IMR-90 (cell line): Measurements from ENCODE around the gene EXOC6B. TPM values are rescaled to one million over a fixed set of nuclear protein-coding genes. Genes with fewer than 3 reads are reported as not detected.

Experiments
- ATAC-seq: fragments of 200-7000 bp; cut with Tn5 transposase; 2 replicates; pipeline ENCODE4 v1.9.1; 2020; ENCODE audit warnings: low read depth, mild to moderate bottlenecking, moderate library complexity
- BruUV-seq: library from RNA; stranded (reverse); fragments of 400-500 nt; replicated peaks from 2 replicates; lab custom pipeline; 2021; lab: Mats Ljungman, UMichigan
- CTCF ChIA-PET: fragments of 300-600 bp; formaldehyde crosslinking; extraction: SDS; loops from one replicate; lab custom pipeline; 2021; ENCODE audit warnings: antibody characterized with exemption; lab: Yijun Ruan, JAX
- POLR2A ChIA-PET: fragments of 300-600 bp; sonication (Branson Sonifier 250); formaldehyde crosslinking; loops from one replicate; lab custom pipeline; 2022; ENCODE audit warnings: antibody characterized with exemption; ENCODE audit not compliant: unreplicated experiment; lab: Charles Lee
- DNase-seq: peaks from one replicate; pipeline ENCODE4 v3.0.0; 2013
- H2AFZ ChIP-seq: replicated peaks from 2 replicates; pipeline ENCODE3; 2013; ENCODE audit warnings: low read length, mild to moderate bottlenecking; ENCODE audit not compliant: poor library complexity
- H2AK5ac ChIP-seq: 2 replicates; pipeline ENCODE4 v1.6.1; 2013; ENCODE audit warnings: low read depth, low read length, inconsistent platforms
- H2AK9ac ChIP-seq: replicated peaks from 2 replicates; pipeline ENCODE3; 2013; ENCODE audit warnings: mild to moderate bottlenecking, low read depth, low read length, moderate library complexity; ENCODE audit not compliant: poor library complexity
- H2BK120ac ChIP-seq: 2 replicates; pipeline ENCODE4 v1.6.1; 2013; ENCODE audit warnings: low read depth, low read length, inconsistent platforms
- H2BK15ac ChIP-seq: 3 replicates; pipeline ENCODE4 v1.6.1; 2013; ENCODE audit warnings: low read depth, low read length, inconsistent platforms
- H2BK20ac ChIP-seq: 2 replicates; pipeline ENCODE4 v1.6.1; 2013; ENCODE audit warnings: low read depth, mild to moderate bottlenecking, inconsistent platforms, low read length, moderate library complexity
- H2BK5ac ChIP-seq: 2 replicates; pipeline ENCODE4 v1.6.1; 2013; ENCODE audit warnings: mild to moderate bottlenecking, low read depth, low read length, inconsistent platforms; ENCODE audit not compliant: poor library complexity, severe bottlenecking
- H3K14ac ChIP-seq: replicated peaks from 2 replicates; pipeline ENCODE4 v1.6.1; 2013; ENCODE audit warnings: low read depth, low read length, inconsistent platforms
- H3K18ac ChIP-seq: 2 replicates; pipeline ENCODE4 v1.6.1; 2013; ENCODE audit warnings: low read depth, low read length, control low read depth
- H3K23ac ChIP-seq: 2 replicates; pipeline ENCODE4 v1.6.1; 2013; ENCODE audit warnings: low read depth, low read length, inconsistent platforms
- H3K27ac ChIP-seq: 2 replicates; pipeline ENCODE4 v1.5.1; 2013; ENCODE audit warnings: mild to moderate bottlenecking, control low read depth, low read length; ENCODE audit not compliant: insufficient read depth
- H3K27me3 ChIP-seq: 2 replicates; pipeline ENCODE4 v1.6.1; 2013; ENCODE audit warnings: low read length; ENCODE audit not compliant: control insufficient read depth, insufficient read depth
- H3K36me3 ChIP-seq: 2 replicates; pipeline ENCODE4 v1.6.1; 2013; ENCODE audit warnings: low read length, mixed read lengths; ENCODE audit not compliant: control insufficient read depth, insufficient read depth
- H3K4ac ChIP-seq: 2 replicates; pipeline ENCODE4 v1.6.1; 2013; ENCODE audit warnings: low read depth, low read length, inconsistent platforms
- H3K4me1 ChIP-seq: 2 replicates; pipeline ENCODE4 v1.6.1; 2013; ENCODE audit warnings: low read length, mixed read lengths; ENCODE audit not compliant: control insufficient read depth, insufficient read depth
- H3K4me2 ChIP-seq: 2 replicates; pipeline ENCODE4 v1.6.1; 2013; ENCODE audit warnings: low read depth, mild to moderate bottlenecking, control low read depth, low read length, moderate library complexity
- H3K4me3 ChIP-seq: 2 replicates; pipeline ENCODE4 v1.5.1; 2013; ENCODE audit warnings: low read depth, mild to moderate bottlenecking, control low read depth, low read length, moderate library complexity; ENCODE audit not compliant: insufficient read depth
- H3K56ac ChIP-seq: 2 replicates; pipeline ENCODE4 v1.6.1; 2013; ENCODE audit warnings: low read length, inconsistent platforms; ENCODE audit not compliant: insufficient read depth; ENCODE audit errors: extremely low read depth
- H3K79me1 ChIP-seq, 2 experiments: 2 replicates each; pipeline ENCODE4 v1.6.1; 2013; ENCODE audit warnings: low read length in 2 of 2, inconsistent platforms in 1 of 2, low read depth in 1 of 2
- H3K9ac ChIP-seq: 2 replicates; pipeline ENCODE4 v1.6.1; 2013; ENCODE audit warnings: low read depth, low read length, control low read depth
- H3K9me1 ChIP-seq: 2 replicates; pipeline ENCODE4 v1.6.1; 2013; ENCODE audit warnings: low read length, inconsistent platforms; ENCODE audit not compliant: insufficient read depth
- H3K9me3 ChIP-seq: 2 replicates; pipeline ENCODE4 v1.6.1; 2013; ENCODE audit warnings: low read length; ENCODE audit not compliant: control insufficient read depth, insufficient read depth
- H4K20me1 ChIP-seq: 2 replicates; pipeline ENCODE4 v1.6.1; 2013; ENCODE audit warnings: low read length, inconsistent platforms; ENCODE audit not compliant: insufficient read depth
- H4K5ac ChIP-seq: 2 replicates; pipeline ENCODE4 v1.6.1; 2013; ENCODE audit warnings: mild to moderate bottlenecking, low read depth, low read length, control low read depth
- H4K8ac ChIP-seq, 2 experiments: 2 replicates each; pipeline ENCODE4 v1.6.1; 2013; ENCODE audit warnings: low read depth in 2 of 2, low read length in 2 of 2, control low read depth in 1 of 2, inconsistent platforms in 1 of 2
- H4K91ac ChIP-seq: 2 replicates; pipeline ENCODE4 v1.6.1; 2013; ENCODE audit warnings: low read depth, low read length, inconsistent platforms; ENCODE audit not compliant: insufficient read depth
- CEBPB ChIP-seq: IDR thresholded peaks from 2 replicates; pipeline ENCODE4 v1.6.1; 2012; ENCODE audit warnings: low read depth, low read length, improper control_type of control experiment
- CHD1 ChIP-seq: IDR thresholded peaks from 2 replicates; pipeline ENCODE4 v1.6.1; 2012; ENCODE audit warnings: low read depth, low read length, improper control_type of control experiment
- MXI1 ChIP-seq: IDR thresholded peaks from 2 replicates; pipeline ENCODE4 v1.6.1; 2012; ENCODE audit warnings: low read depth, mild to moderate bottlenecking, low read length, moderate library complexity, borderline replicate concordance
- NFE2L2 ChIP-seq: fragments of 150-350 bp; IDR thresholded peaks from 2 replicates; pipeline ENCODE4 v1.6.1; 2016; ENCODE audit warnings: low read depth, mild to moderate bottlenecking, low read length
- RAD21 ChIP-seq: IDR thresholded peaks from 2 replicates; pipeline ENCODE4 v1.6.1; 2012; ENCODE audit warnings: low read length, improper control_type of control experiment
- RFX5 ChIP-seq: IDR thresholded peaks from 2 replicates; pipeline ENCODE4 v1.8.0; 2012; ENCODE audit warnings: low read depth, mild to moderate bottlenecking, low read length, moderate library complexity
- WGBS, 2 experiments: methylation state at CpG; one replicate each; pipeline versions ENCODE4 v1.1.5 to v1.1.7; 2013; ENCODE audit warnings: missing lambda C conversion rate in 2 of 2; ENCODE audit not compliant: insufficient read length in 1 of 2; ENCODE audit errors: extremely low coverage in 2 of 2; 5-methylcytosine and 5-hydroxymethylcytosine counted together
- dilution Hi-C: fragments of 300-500 bp; cut with HindIII; formaldehyde crosslinking; loops from one replicate; pipeline ENCODE4 v1.14.3; 2018; ENCODE audit warnings: low sequenced_read_pairs; ENCODE audit not compliant: unreplicated experiment
- in situ Hi-C: fragments of 300-500 bp; cut with MboI; formaldehyde crosslinking; loops from 3 replicates; pipeline ENCODE4 v1.14.3; 2019; ENCODE audit warnings: low sequenced_read_pairs, inconsistent platforms, mixed read lengths
- intact Hi-C: fragments of 100-400 bp; cut with micrococcal nuclease; formaldehyde crosslinking; loops from 2 replicates; pipeline ENCODE4 v1.10.0; 2022
- polyA plus RNA-seq, 3 experiments: library from polyadenylated mRNA; depleted of rRNA; stranded (reverse); fragments of >200 nt; gene quantifications; 2 replicates each; pipeline ENCODE4 v1.2.3, GENCODE V29; 2012; ENCODE audit warnings: low replicate concordance in 1 of 3
- total RNA-seq: library from RNA; depleted of rRNA; stranded (reverse); fragments of >200 nt; gene quantifications from 2 replicates; pipeline ENCODE4 v1.2.3, GENCODE V29; 2012

The EXOC6B gene
- total and polyA plus RNA-seq, 2 of the 4 experiments (the other 2 are of a cell fraction) = 10.2 to 29.4 TPM

- no peak overlapping the region for H4K5ac ChIP-seq
- 0 out of 2 replicates have a peak, but pooled peaks cover 2% of the 10 kb centered on the region for H3K9me1 ChIP-seq
- no peak overlapping the region for H2BK15ac ChIP-seq
- no peaks in the 10 kb centered on the region for H4K20me1 ChIP-seq
- H2BK20ac ChIP-seq = no peak overlapping the region
- H3K36me3 ChIP-seq = no peaks in the 10 kb centered on the region
- no peak overlapping the region for H3K9ac ChIP-seq
- DNase-seq (no peak), ATAC-seq (no peak)
- no peak overlapping the region for H3K56ac ChIP-seq
- no peak overlapping the region for H2BK120ac ChIP-seq
- no peak overlapping the region for H3K27ac ChIP-seq
- H3K27me3 ChIP-seq = no peaks in the 10 kb centered on the region
- ChIA-PET CTCF (no interaction called here), POLR2A (no interaction called here)
- no peak overlapping the region for H3K23ac ChIP-seq
- H3K79me1 ChIP-seq = no peaks in the 10 kb centered on the region
- dilution Hi-C loops = no loop called here
- in situ Hi-C loops = no loop called here
- no CpG with 5 or more reads among the region's 1 CpG for WGBS, 2 experiments
- no peak overlapping the region for H3K18ac ChIP-seq
- no peak overlapping the region for H4K91ac ChIP-seq
- no peak overlapping the region for H3K14ac ChIP-seq
- H3K4me1 ChIP-seq = no peaks in the 10 kb centered on the region
- no peaks in the 10 kb centered on the region for H3K9me3 ChIP-seq
- intact Hi-C loops = no loop called here
- H3K4me3 ChIP-seq = no peak overlapping the region
- H2AFZ ChIP-seq = no peak overlapping the region
- BruUV-seq = no TSS peak
- no peak overlapping the region for H2AK9ac ChIP-seq
- no peak overlapping the region for H3K4me2 ChIP-seq
- H2BK5ac ChIP-seq = no peak overlapping the region
- no peak overlapping the region for H4K8ac ChIP-seq
- no peak for TF ChIP-seq MXI1
- TF ChIP-seq NFE2L2 = no peak
- TF ChIP-seq CEBPB = no peak
- TF ChIP-seq RFX5 = no peak
- no peak for TF ChIP-seq CHD1
- no peak for TF ChIP-seq RAD21
- H2AK5ac ChIP-seq = no peak overlapping the region
- H3K4ac ChIP-seq = no peak overlapping the region
Measured at GRCh38 chr2:72545790-72546189, 280.0 kb downstream of the EXOC6B start.
